Measurements from ENCODE around the gene PKD2L1.

- TF ChIP-seq POLR2AphosphoS5 (IDR thresholded peaks at IDR 0.05; ENCODE audit: low read depth, low read length) (no peak), POLR2A (IDR thresholded peaks at IDR 0.05; ENCODE audit: low read depth, low read length) (no peak), SPI1 (IDR thresholded peaks at IDR 0.05; ENCODE audit: low read depth, low read length) (no peak), POU2F2 (IDR thresholded peaks at IDR 0.05; ENCODE audit: low read depth, low read length) (no peak), TAF1 (IDR thresholded peaks at IDR 0.05; ENCODE audit: low read depth, low read length) (no peak), PAX5 (IDR thresholded peaks at IDR 0.05; ENCODE audit: insufficient read depth, low read length, severe bottlenecking) (no peak)
Measured at GRCh38 chr10:100287756-100288155, 42.3 kb downstream of the PKD2L1 start.
